ENCODE data around the gene ZNF722. TPM values are rescaled to one million over a fixed set of nuclear protein-coding genes. Genes with fewer than 3 reads are reported as not detected.
"Not testable (repeated sequence)": the region's sequence is repeated elsewhere in the genome, so short reads cannot be mapped to it uniquely, and the experiment has no call there.

The ZNF722 gene
- total RNA-seq, result not detected

DNA sequence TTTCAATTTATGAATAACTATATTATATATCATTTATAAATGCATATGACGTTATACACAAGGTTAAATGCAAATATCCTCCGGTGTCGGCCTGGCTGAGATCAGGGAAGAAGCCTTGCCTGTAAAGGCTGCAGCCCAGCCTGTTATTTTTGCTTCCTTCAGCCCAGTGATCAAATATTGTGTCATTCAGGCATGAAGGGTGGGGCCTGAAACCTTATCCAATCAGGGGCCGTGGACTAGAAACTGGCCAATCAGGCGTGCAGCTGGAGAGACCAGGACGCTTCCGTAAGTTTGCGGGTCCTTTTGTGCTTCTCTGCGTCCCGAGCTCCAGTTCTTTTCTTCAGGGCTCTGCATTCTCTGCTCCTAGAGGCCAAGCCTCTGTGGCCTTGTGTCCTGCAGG, at the start of gene ZNF722:
TSS of gene ZNF722 (plus strand) at position 301 of the 400 bp plus-strand sequence. CDS start 113 bp downstream, outside the sequence.
- no peak for DNase-seq (ENCODE audit: extremely low spot score)
- Histone ChIP-seq H3K9me3 (peaks cover 0 to 31% (median 13%) of the 10 kb centered on the region in 4 donors), H3K27ac (replicated peaks in 1 of 4) (no peak within 1 kb of the TSS), H3K36me3 (no peaks in the 10 kb centered on the region), H3K27me3 (no peaks in the 10 kb centered on the region), H3K4me3 (no peak within 1 kb of the TSS), H3K4me1 (no peaks in the 10 kb centered on the region)
- WGBS, result 84% methylated on average over 10 of the region's 10 CpGs
- intact Hi-C loops (cut with DNase I), result no loop called here
- TF ChIP-seq EP300 (IDR thresholded peaks at IDR 0.05), result no peak
- TF ChIP-seq CTCF (IDR thresholded peaks at IDR 0.05), result no peak
- no peak for TF ChIP-seq POLR2AphosphoS5 (IDR thresholded peaks at IDR 0.05)
- TF ChIP-seq POLR2A (IDR thresholded peaks at IDR 0.05; ENCODE audit: low read depth), result no peak

DNA sequence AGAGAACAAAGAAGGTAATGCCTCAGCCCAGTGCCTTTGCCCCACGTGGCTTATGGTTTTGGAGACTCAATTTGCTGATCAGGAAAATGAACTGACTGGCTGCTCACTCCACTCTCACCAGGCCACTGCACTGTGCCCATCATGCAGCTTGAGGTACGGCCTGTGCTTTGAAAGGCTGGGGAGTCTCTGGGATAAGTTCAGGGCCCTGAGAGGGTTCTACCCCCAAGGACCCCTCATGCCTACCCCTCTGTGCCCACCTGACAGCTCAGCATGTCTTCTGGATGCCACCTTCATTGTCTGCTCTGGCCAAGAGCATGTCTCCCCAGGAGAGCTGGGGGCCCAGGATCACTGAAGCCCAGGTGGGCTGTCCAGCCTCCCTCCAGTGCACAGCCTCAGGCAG, 45.5 kb upstream of the ZNF722 start:
- TF ChIP-seq POLR2AphosphoS5 (IDR thresholded peaks at IDR 0.05) (no peak), CTCF (IDR thresholded peaks at IDR 0.05) (no peak), POLR2A (IDR thresholded peaks at IDR 0.05; ENCODE audit: low read depth) (no peak), EP300 (IDR thresholded peaks at IDR 0.05) (no peak)
- WGBS, result 69% methylated on average over 2 of the region's 2 CpGs
- Histone ChIP-seq H3K4me1 (no peaks in the 10 kb centered on the region), H3K27ac (replicated peaks in 1 of 4) (no peak overlapping the region), H3K9me3 (peaks cover 0 to 12% (median 0%) of the 10 kb centered on the region in 4 donors), H3K36me3 (no peaks in the 10 kb centered on the region), H3K4me3 (no peak overlapping the region), H3K27me3 (no peaks in the 10 kb centered on the region)
- intact Hi-C loops (cut with DNase I), result no loop called here
- DNase-seq (ENCODE audit: extremely low spot score), result no peak

DNA sequence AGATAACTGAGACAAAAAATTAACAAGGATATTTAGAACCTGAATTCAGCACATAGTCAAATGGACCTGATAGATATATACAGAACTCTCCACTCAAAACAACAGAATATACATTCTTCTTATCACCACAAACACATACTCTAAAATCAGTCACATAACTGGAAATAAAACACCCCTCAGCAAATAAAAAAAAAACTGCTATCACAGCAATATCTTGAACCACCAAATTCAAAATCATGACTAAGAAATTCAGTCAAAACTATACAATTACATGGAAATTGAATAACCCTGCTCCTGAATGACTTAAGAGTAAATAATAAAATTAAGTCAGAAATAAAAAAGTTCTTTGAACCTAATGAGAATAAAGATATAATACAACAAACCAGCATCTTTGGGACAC, 30.0 kb upstream of the ZNF722 start:
- Histone ChIP-seq H3K27me3 (no peaks in the 10 kb centered on the region), H3K4me1 (no peaks in the 10 kb centered on the region), H3K4me3 (no peak overlapping the region), H3K27ac (replicated peaks in 1 of 4) (no peak overlapping the region), H3K9me3 (peaks cover 0 to 10% (median 4%) of the 10 kb centered on the region in 4 donors), H3K36me3 (no peaks in the 10 kb centered on the region)
- DNase-seq (ENCODE audit: extremely low spot score), result no peak
- intact Hi-C loops (cut with DNase I), result no loop called here
- TF ChIP-seq CTCF (IDR thresholded peaks at IDR 0.05) (no peak), POLR2AphosphoS5 (IDR thresholded peaks at IDR 0.05) (no peak), EP300 (IDR thresholded peaks at IDR 0.05) (no peak), POLR2A (IDR thresholded peaks at IDR 0.05; ENCODE audit: low read depth) (no peak)

DNA sequence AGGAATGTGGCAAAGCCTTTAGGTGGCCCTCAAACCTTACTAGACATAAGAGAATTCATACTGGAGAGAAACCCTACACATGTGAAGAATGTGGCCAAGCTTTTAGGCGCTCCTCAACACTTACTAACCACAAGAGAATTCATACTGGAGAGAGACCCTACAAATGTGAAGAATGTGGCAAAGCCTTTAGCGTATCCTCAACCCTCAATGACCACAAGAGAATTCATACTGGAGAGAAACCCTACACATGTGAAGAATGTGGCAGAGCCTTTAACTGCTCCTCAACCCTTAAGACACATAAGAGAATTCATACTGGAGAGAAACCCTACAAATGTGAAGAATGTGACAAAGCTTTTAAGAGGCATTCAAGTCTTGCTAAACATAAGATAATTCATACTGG, 16.8 kb downstream of the ZNF722 start:
- intact Hi-C loops (cut with DNase I); DNase-seq (ENCODE audit: extremely low spot score); H3K4me3 ChIP-seq; H3K4me1 ChIP-seq; H3K27ac ChIP-seq (replicated peaks in 1 of 4); H3K27me3 ChIP-seq; H3K36me3 ChIP-seq: not testable (repeated sequence)
- H3K9me3 ChIP-seq, result peaks cover 0 to 62% (median 49%) of the 10 kb centered on the region in 4 donors
- 63% methylated on average over 2 of the region's 2 CpGs for WGBS

DNA sequence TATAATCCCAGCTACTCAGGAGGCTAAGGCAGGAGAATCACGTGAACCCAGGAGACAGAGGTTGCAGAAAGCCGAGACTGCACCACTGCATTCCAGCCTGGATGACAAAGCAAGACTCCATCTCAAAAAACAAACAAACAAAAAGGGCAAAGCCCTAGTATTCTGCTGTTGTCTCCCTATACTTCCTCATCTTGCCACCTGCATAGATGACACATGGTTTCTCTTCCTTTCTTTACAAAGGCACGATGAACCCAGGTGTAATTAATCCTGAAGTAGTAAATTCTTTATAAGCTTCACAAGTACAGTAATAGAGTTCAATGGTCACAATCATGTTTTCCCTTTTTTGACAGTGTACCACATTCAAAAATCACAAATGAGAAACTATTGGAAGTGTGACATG, 36.7 kb downstream of the ZNF722 start:
- no peak overlapping the region for H3K4me3 ChIP-seq
- peaks cover 0 to 68% (median 59%) of the 10 kb centered on the region in 4 donors for H3K9me3 ChIP-seq
- no peak for TF ChIP-seq CTCF (IDR thresholded peaks at IDR 0.05)
- H3K36me3 ChIP-seq, result no peaks in the 10 kb centered on the region
- 84% methylated on average over 3 of the region's 3 CpGs for WGBS
- intact Hi-C loops (cut with DNase I), result no loop called here
- H3K4me1 ChIP-seq, result no peaks in the 10 kb centered on the region
- no peak overlapping the region for H3K27ac ChIP-seq (replicated peaks in 1 of 4)
- no peak for DNase-seq (ENCODE audit: extremely low spot score)
- peaks cover 0 to 17% (median 3%) of the 10 kb centered on the region in 4 donors for H3K27me3 ChIP-seq

Data from esophagus muscularis mucosa (tissue), 4 donors.